Muscle of leg (tissue), 11 donors: ENCODE results near the gene NSUN6. TPM values are rescaled to one million over a fixed set of nuclear protein-coding genes. Genes with fewer than 3 reads are reported as not detected.

Experiments
- DNase-seq: peaks from one replicate; pipeline ENCODE4 v3.0.0; 2013
- H3K27ac ChIP-seq: one replicate; pipeline ENCODE4 v1.5.1; 2013; ENCODE audit warnings: mild to moderate bottlenecking, low read length, control low read depth
- H3K27me3 ChIP-seq: one replicate; pipeline ENCODE4 v1.6.1; 2013; ENCODE audit warnings: low read length; ENCODE audit not compliant: control insufficient read depth, insufficient read depth
- H3K36me3 ChIP-seq: one replicate; pipeline ENCODE4 v1.6.1; 2013; ENCODE audit warnings: low read length; ENCODE audit not compliant: control insufficient read depth, insufficient read depth
- H3K4me1 ChIP-seq: one replicate; pipeline ENCODE4 v1.6.1; 2013; ENCODE audit warnings: low read length; ENCODE audit not compliant: control insufficient read depth, insufficient read depth
- H3K4me3 ChIP-seq: one replicate; pipeline ENCODE4 v1.5.1; 2013; ENCODE audit warnings: low read length, control low read depth
- H3K9me3 ChIP-seq: replicated peaks from 2 replicates; pipeline ENCODE4 v1.6.1; 2013; ENCODE audit warnings: low read depth, low read length; ENCODE audit not compliant: control insufficient read depth
- WGBS: methylation state at CpG from one replicate; pipeline ENCODE4 v1.1.5; 2013; ENCODE audit warnings: missing lambda C conversion rate; ENCODE audit not compliant: insufficient coverage; 5-methylcytosine and 5-hydroxymethylcytosine counted together
- polyA plus RNA-seq, 8 donors: library from polyadenylated mRNA; unstranded; fragments of 120-200 nt; gene quantifications; one replicate each; pipeline versions ENCODE4 v1.2.1 to v1.2.3, GENCODE V29; 2013; ENCODE audit warnings: inconsistent platforms in 1 of 8, low replicate concordance in 1 of 8; ENCODE audit not compliant: insufficient read length in 8 of 8, insufficient read depth in 1 of 8
- total RNA-seq: library from RNA; stranded (reverse); fragments of 120-200 nt; gene quantifications from one replicate; pipeline ENCODE4 v1.2.4, GENCODE V29; 2013

The NSUN6 gene
- total and polyA plus RNA-seq, 9 donors, result 9.1 to 21.7 (median 14.0) TPM

DNA sequence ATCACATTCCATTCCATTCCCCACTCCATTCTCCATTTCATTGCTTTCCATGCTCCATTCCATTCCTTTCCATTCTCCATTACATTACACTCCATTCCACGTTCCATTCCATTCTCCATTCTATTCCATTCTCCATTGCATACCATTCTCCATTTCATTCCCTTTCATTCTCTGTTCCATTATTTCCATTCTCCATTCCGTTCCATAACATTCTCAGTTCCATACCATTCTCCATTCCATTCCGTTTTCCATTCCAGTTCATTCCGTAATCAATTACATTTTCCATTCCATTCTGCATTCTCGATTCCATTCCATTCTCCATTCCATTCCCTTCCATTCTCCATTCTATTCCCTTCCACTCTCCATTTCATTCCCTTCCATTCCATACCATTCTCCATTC is 86.4 kb downstream of the NSUN6 start:
- H3K36me3 ChIP-seq, result no peaks in the 10 kb centered on the region
- WGBS, result 97% methylated on average over 5 of the region's 5 CpGs
- no peaks in the 10 kb centered on the region for H3K27me3 ChIP-seq
- H3K4me3 ChIP-seq, result no peak overlapping the region
- no peak for DNase-seq
- peaks cover 24% of the 10 kb centered on the region for H3K9me3 ChIP-seq
- H3K4me1 ChIP-seq, result no peaks in the 10 kb centered on the region
- H3K27ac ChIP-seq, result no peak overlapping the region

DNA sequence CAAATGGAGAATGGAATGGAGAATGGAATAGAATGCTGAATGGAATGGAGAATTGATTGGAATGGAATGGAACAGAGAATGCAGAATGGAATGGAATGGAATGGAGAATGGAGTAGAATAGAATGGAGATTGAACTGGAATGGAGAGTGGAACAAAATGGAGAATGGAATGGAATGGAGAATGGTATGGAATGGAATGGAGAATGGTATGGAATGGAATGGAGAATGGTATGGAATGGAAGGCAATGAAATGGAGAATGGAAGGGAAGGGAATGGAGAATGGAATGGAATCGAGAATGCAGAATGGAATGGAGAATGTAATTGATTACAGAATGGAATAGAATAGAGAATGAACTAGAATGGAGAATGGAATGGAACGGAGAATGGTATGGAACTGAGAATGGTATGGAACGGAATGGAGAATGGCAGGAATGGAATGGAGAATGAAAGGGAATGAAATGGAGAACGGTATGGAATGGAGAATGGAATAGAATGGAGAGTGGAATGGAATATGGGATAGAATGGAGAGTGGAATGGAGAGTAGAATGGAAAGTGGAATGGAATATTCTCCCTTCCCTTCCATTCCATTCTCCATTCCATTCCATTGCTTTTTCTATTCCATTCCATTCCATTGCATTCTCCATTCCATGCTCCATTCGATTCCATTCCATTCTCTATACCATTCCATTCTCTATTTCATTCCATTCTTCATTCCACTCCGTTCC is 88.2 kb downstream of the NSUN6 start:
- no peaks in the 10 kb centered on the region for H3K36me3 ChIP-seq
- H3K27ac ChIP-seq, result no peak overlapping the region
- no peaks in the 10 kb centered on the region for H3K27me3 ChIP-seq
- H3K9me3 ChIP-seq, result peaks cover 20% of the 10 kb centered on the region
- no peak for DNase-seq
- 93% methylated on average over 5 of the region's 6 CpGs for WGBS
- no peaks in the 10 kb centered on the region for H3K4me1 ChIP-seq
- H3K4me3 ChIP-seq, result no peak overlapping the region

DNA sequence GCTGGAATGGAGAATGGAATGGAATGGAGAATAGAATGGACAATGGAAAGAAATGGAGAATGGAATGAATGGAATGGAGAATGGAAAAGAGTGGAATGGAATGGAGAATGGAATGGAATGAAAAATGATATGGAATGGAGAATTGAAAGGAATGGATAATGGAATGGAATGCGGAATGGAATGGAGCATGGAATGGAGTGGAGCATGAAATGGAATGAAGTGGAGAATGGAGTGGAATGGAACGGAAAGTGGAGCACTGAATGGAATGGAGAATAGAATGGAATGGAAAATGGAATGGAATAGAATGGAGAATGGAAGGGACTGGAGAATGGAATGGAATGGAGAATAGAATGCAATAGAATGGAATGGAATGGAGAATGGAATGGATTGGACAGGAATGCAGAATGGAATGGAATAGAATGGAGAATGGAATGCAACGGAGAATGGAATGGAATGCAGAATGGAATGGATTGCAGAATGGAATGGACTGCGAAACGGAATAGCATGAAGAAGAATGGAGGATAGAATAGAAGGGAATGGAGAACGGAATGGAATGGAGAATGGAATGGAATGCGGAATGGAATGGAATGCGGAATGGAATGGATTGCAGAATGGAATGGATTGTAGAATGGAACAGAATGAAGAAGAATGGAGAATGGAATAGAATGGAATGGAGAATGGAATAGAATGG is 89.4 kb downstream of the NSUN6 start:
- H3K27ac ChIP-seq, result no peak overlapping the region
- no peaks in the 10 kb centered on the region for H3K27me3 ChIP-seq
- no peak for DNase-seq
- no peaks in the 10 kb centered on the region for H3K4me1 ChIP-seq
- 98% methylated on average over 8 of the region's 8 CpGs for WGBS
- no peaks in the 10 kb centered on the region for H3K36me3 ChIP-seq
- peaks cover 27% of the 10 kb centered on the region for H3K9me3 ChIP-seq
- no peak overlapping the region for H3K4me3 ChIP-seq

GRCh38 chr10:18557960-18558359 is 93.4 kb downstream of the NSUN6 start:
- peaks cover 21% of the 10 kb centered on the region for H3K9me3 ChIP-seq
- WGBS, result 100% methylated on average over 1 of the region's 1 CpG

GRCh38 chr10:18556522-18557147 is 94.8 kb downstream of the NSUN6 start:
- Histone ChIP-seq H3K4me1 (no peaks in the 10 kb centered on the region), H3K4me3 (no peak overlapping the region), H3K27ac (no peak overlapping the region), H3K27me3 (no peaks in the 10 kb centered on the region), H3K36me3 (peaks cover 6% of the 10 kb centered on the region), H3K9me3 (peaks cover 19% of the 10 kb centered on the region)
- WGBS, result 99% methylated on average over 3 of the region's 3 CpGs
- no peak for DNase-seq

More at GRCh38 chr10:18557960-18558359, 93.4 kb downstream of the NSUN6 start:
- Histone ChIP-seq H3K27ac (no peak overlapping the region), H3K27me3 (no peaks in the 10 kb centered on the region), H3K4me3 (no peak overlapping the region), H3K4me1 (no peaks in the 10 kb centered on the region), H3K36me3 (peaks cover 6% of the 10 kb centered on the region)
- no peak for DNase-seq

- Histone ChIP-seq H3K27me3 (no peaks in the 10 kb centered on the region), H3K4me3 (no peak overlapping the region), H3K9me3 (peaks cover 19% of the 10 kb centered on the region), H3K36me3 (peaks cover 9% of the 10 kb centered on the region), H3K4me1 (no peaks in the 10 kb centered on the region), H3K27ac (no peak overlapping the region)
- WGBS, result 96% methylated on average over 3 of the region's 3 CpGs
- no peak for DNase-seq
These were observed 96.9 kb downstream of the NSUN6 start for GRCh38 chr10:18554479-18554878.

DNA sequence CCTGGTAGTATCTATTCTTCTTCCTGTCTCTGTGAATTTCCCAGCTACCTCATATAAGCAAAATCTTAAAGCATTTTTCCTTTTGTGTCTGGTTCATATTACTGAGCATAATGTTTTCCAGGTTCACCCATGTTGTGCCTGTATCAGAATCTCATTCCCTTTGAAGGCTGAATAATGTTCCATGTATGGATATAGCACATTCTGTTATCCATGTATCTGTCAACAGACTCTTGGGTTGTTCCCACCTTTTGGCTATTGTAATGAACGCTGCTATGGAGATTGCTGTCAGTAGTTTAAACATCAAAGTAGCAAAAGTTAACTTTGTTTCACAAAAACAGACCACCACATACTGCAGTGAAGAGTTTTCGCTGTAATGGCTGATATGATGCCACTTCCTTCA is 99.9 kb downstream of the NSUN6 start:
- no peak overlapping the region for H3K4me3 ChIP-seq
- no CpG with 5 or more reads among the region's 2 CpGs for WGBS
- no peaks in the 10 kb centered on the region for H3K27me3 ChIP-seq
- peaks cover 8% of the 10 kb centered on the region for H3K9me3 ChIP-seq
- H3K4me1 ChIP-seq, result no peaks in the 10 kb centered on the region
- H3K36me3 ChIP-seq, result peaks cover 9% of the 10 kb centered on the region
- DNase-seq, result no peak
- H3K27ac ChIP-seq, result no peak overlapping the region

DNA sequence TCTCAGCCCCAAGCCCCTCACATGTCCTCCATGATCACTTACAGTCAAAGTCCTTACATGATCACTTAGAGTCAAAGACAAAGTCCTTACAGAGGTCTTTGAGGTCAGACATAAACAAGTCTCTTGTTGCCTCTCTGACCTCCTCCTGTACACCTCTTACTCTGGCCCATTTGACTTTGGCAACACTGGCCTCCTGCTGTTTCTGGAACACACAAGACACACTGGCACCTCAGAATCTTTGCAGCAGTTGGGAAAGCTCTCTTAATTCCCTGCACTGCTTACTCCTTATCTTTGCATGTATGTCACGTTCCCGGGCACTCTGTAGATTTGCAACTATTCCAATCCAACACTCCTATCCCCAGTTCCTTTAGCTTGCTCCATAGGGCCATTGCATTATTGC is 102.3 kb downstream of the NSUN6 start:
- DNase-seq, result no peak
- Histone ChIP-seq H3K36me3 (peaks cover 7% of the 10 kb centered on the region), H3K27me3 (no peaks in the 10 kb centered on the region), H3K27ac (no peak overlapping the region), H3K9me3 (no peaks in the 10 kb centered on the region), H3K4me1 (no peaks in the 10 kb centered on the region), H3K4me3 (no peak overlapping the region)
- no CpG with 5 or more reads among the region's 2 CpGs for WGBS

DNA sequence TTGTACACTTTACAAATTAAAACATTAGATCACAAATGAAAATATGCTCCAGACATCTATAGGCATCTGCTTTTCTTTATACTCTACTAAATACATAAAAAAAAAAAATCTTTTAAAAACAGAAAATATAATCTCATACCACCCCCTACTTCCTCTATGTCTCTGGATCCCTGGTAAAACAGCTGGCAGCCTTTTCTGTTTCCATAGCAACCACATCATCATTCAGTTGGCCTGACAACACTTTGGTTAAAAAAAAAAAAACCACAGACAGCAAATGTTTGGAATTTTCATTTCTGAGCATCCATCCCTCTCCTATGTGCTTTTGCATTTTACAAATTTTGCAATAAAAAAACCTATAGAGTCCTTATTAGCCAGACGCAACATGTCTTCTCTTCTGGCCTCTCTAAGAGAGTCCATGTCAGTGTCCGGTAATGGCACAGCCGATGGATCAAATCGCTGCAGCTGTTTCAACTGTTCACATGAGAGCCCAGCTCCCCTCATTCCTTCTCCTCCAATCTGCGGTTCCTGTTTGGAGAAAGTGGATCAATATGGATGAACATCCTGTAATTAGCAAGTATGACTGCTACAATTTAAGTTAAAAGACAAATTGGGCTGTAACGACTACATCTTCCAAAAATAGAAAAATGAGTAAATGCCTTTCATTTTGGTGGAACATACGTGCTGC is 105.6 kb downstream of the NSUN6 start:
- 80% methylated on average over 4 of the region's 7 CpGs for whole genome bisulfite sequencing
- Histone ChIP-seq H3K27me3 (no peaks in the 10 kb centered on the region), H3K36me3 (peaks cover 6% of the 10 kb centered on the region), H3K27ac (no peak overlapping the region), H3K9me3 (no peaks in the 10 kb centered on the region), H3K4me1 (no peaks in the 10 kb centered on the region), H3K4me3 (no peak overlapping the region)
- peak; percentile 43 for DNase-seq

DNA sequence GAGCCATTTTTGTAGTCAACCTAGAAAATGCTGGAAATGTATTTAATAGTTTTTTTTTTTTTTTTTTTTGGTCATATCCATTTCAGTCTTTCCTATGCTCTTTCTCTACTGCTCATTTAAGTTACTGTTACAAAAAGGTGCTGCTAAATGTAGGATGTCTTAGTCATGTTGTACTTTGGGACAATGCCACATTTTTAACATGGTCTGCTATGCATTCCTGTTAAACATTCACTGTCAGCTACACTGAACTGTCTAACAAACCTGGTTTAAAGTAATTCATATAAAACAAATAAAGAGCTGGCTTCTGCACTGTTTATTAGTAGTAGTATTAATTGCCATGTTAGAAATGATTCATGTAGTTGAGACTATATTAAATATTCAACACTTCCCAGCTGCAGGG is 108.6 kb downstream of the NSUN6 start:
- H3K4me1 ChIP-seq, result no peaks in the 10 kb centered on the region
- no peaks in the 10 kb centered on the region for H3K9me3 ChIP-seq
- peaks cover 9% of the 10 kb centered on the region for H3K36me3 ChIP-seq
- no peak overlapping the region for H3K4me3 ChIP-seq
- peak; percentile 11 for DNase-seq
- no peak overlapping the region for H3K27ac ChIP-seq
- no peaks in the 10 kb centered on the region for H3K27me3 ChIP-seq
